ENCODE data around the gene RPL27.

RPL27 gene

GRCh38 chr17:43006639-43007551, 8.7 kb downstream of the RPL27 start, which contains the start of gene IFI35:
Gene IFI35, plus strand, starts transcription at chr17:43006784. Its CDS starts 164 bp downstream, at chr17:43006948.
- no peaks in the 10 kb centered on the region for H4K20me1 ChIP-seq (ENCODE audit: low read depth, low read length)
- peaks cover 23% of the 10 kb centered on the region for H3F3A ChIP-seq (ENCODE audit: insufficient read depth)
- TF ChIP-seq EZH2phosphoT487 (conservative IDR thresholded peaks at IDR 0.05; ENCODE audit: low read length), result no peak
- TF ChIP-seq CTCF (IDR thresholded peaks at IDR 0.05; ENCODE audit: insufficient read depth, low read length, poor library complexity, severe bottlenecking), result no peak
- H3K4me3 ChIP-seq (ENCODE audit: insufficient read depth, low read length, poor library complexity, severe bottlenecking), result no peak within 1 kb of the TSS
- H3K9ac ChIP-seq (ENCODE audit: low read length), result peak within 1 kb of the TSS; percentile 54
- peak within 1 kb of the TSS; percentile 38 for H3K27ac ChIP-seq (ENCODE audit: low read depth, low read length)
- H3K36me3 ChIP-seq (ENCODE audit: low read length), result peaks cover 10% of the 10 kb centered on the region; the same call in 1 of the 2 replicates
- no peaks in the 10 kb centered on the region for H3K79me2 ChIP-seq (ENCODE audit: insufficient read depth, low read length)
- H3K4me2 ChIP-seq (ENCODE audit: low read depth, low read length, poor library complexity, severe bottlenecking), result peak within 1 kb of the TSS; percentile 65
- H3K9me3 ChIP-seq (ENCODE audit: insufficient read depth, low read length), result no peaks in the 10 kb centered on the region
- H3K9me2 ChIP-seq (replicated peaks; ENCODE audit: insufficient read depth, low read length), result no peaks in the 10 kb centered on the region
- no peaks in the 10 kb centered on the region for H3K27me3 ChIP-seq (ENCODE audit: low read length)
- H2AFZ ChIP-seq (ENCODE audit: low read depth, low read length, severe bottlenecking), result peak within 1 kb of the TSS; percentile 27

GRCh38 chr17:43010667-43011308, 12.6 kb downstream of the RPL27 start:
- no peak overlapping the region for H3K4me3 ChIP-seq (ENCODE audit: insufficient read depth, low read length, poor library complexity, severe bottlenecking)
- no peaks in the 10 kb centered on the region for H3K9me2 ChIP-seq (replicated peaks; ENCODE audit: insufficient read depth, low read length)
- H4K20me1 ChIP-seq (ENCODE audit: low read depth, low read length), result no peaks in the 10 kb centered on the region
- no peak overlapping the region for H3K9ac ChIP-seq (ENCODE audit: low read length)
- no peaks in the 10 kb centered on the region for H3K79me2 ChIP-seq (ENCODE audit: insufficient read depth, low read length)
- H3K27ac ChIP-seq (ENCODE audit: low read depth, low read length), result no peak overlapping the region
- H3K4me2 ChIP-seq (ENCODE audit: low read depth, low read length, poor library complexity, severe bottlenecking), result no peak overlapping the region
- no peak overlapping the region for H2AFZ ChIP-seq (ENCODE audit: low read depth, low read length, severe bottlenecking)
- H3K9me3 ChIP-seq (ENCODE audit: insufficient read depth, low read length), result no peaks in the 10 kb centered on the region
- H3K27me3 ChIP-seq (ENCODE audit: low read length), result no peaks in the 10 kb centered on the region
- no peak for TF ChIP-seq CTCF (IDR thresholded peaks at IDR 0.05; ENCODE audit: insufficient read depth, low read length, poor library complexity, severe bottlenecking)
- no peak for TF ChIP-seq EZH2phosphoT487 (conservative IDR thresholded peaks at IDR 0.05; ENCODE audit: low read length)
- H3F3A ChIP-seq (ENCODE audit: insufficient read depth), result no peaks in the 10 kb centered on the region
- H3K36me3 ChIP-seq (ENCODE audit: low read length), result no peaks in the 10 kb centered on the region

GRCh38 chr17:43011728-43012472, 13.7 kb downstream of the RPL27 start:
- Histone ChIP-seq H3K27ac (ENCODE audit: low read depth, low read length) (no peak overlapping the region), H3K79me2 (ENCODE audit: insufficient read depth, low read length) (no peaks in the 10 kb centered on the region), H3K4me2 (ENCODE audit: low read depth, low read length, poor library complexity, severe bottlenecking) (no peak overlapping the region), H3F3A (ENCODE audit: insufficient read depth) (no peaks in the 10 kb centered on the region), H3K9ac (ENCODE audit: low read length) (no peak overlapping the region), H3K9me3 (ENCODE audit: insufficient read depth, low read length) (no peaks in the 10 kb centered on the region), H3K4me3 (ENCODE audit: insufficient read depth, low read length, poor library complexity, severe bottlenecking) (no peak overlapping the region), H3K9me2 (replicated peaks; ENCODE audit: insufficient read depth, low read length) (no peaks in the 10 kb centered on the region), H3K27me3 (ENCODE audit: low read length) (no peaks in the 10 kb centered on the region), H4K20me1 (ENCODE audit: low read depth, low read length) (no peaks in the 10 kb centered on the region), H2AFZ (ENCODE audit: low read depth, low read length, severe bottlenecking) (no peak overlapping the region), H3K36me3 (ENCODE audit: low read length) (no peaks in the 10 kb centered on the region)
- no peak for TF ChIP-seq CTCF (IDR thresholded peaks at IDR 0.05; ENCODE audit: insufficient read depth, low read length, poor library complexity, severe bottlenecking)
- TF ChIP-seq EZH2phosphoT487 (conservative IDR thresholded peaks at IDR 0.05; ENCODE audit: low read length), result no peak
